ENCODE data around the gene KRTAP1-3.
"Not testable (repeated sequence)": the region's sequence is repeated elsewhere in the genome, so short reads cannot be mapped to it uniquely, and the experiment has no call there.

Gene KRTAP1-3

DNA sequence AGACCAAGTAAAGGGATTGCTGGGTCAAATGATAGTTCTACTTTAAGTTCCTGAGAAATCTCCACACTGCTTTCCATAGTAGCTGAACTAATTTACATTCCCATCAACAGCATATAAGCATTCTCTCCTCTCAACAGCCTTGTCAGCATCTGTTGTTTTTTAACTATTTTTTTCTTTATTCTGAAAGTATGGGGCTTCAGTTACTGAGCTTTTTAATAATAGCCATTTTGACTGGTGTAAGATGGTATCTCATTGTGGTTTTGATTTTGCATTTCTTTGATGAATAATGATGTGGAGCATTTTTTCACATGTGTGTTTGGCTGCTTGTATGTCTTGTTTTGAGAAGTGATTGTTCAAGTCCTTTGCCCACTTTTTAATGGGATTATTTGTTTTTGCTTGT, 17.9 kb upstream of the KRTAP1-3 start:
- no peak for DNase-seq

- no peak for DNase-seq
Observed at GRCh38 chr17:41049110-41049509, 14.4 kb upstream of the KRTAP1-3 start.

DNA sequence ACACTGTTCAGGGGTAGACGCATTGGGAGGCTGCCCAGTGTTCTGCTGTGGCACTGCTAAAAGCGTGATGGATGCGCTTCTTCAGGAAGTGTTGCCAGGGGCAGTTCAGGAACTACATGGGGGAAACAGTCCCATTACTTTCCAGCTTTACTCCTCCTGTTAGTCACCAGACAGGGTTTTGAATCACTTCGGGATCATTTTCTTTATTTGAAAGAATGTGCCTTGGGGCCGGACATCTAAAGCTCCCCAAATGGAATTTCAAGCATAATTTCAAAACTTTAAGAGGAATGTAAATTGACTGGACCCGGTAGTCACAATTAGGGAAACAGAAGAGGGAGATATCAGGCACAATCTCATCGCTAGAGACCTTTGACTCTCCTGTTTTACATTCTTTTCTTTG, 13.8 kb upstream of the KRTAP1-3 start:
- DNase-seq = no peak

GRCh38 chr17:41046735-41047465, 12.2 kb upstream of the KRTAP1-3 start, which contains the start of gene KRTAP2-1:
TSS of gene KRTAP2-1 (minus strand) at chr17:41047316. CDS start at chr17:41047267, 49 bp downstream.
- DNase-seq = not testable (repeated sequence)

DNA sequence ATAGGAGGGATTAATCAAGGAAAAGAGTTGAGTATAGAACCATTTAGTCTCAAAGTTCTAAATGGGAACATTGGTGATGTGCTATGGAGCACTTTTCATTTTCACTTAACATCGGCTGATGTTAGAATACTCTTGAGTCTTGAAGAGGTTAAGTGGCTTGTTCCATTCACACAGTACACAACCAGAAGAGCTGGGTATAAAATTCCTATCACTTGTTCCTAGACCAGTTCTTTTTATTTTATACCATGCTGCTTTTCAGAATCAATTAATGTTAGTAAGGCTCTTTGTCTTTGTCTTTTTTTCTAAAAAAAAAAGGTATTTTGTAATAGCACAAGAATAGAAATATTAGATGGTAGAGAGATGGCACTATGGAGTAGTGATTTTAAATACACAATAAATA, 8.3 kb upstream of the KRTAP1-3 start:
- no peak for DNase-seq

DNA sequence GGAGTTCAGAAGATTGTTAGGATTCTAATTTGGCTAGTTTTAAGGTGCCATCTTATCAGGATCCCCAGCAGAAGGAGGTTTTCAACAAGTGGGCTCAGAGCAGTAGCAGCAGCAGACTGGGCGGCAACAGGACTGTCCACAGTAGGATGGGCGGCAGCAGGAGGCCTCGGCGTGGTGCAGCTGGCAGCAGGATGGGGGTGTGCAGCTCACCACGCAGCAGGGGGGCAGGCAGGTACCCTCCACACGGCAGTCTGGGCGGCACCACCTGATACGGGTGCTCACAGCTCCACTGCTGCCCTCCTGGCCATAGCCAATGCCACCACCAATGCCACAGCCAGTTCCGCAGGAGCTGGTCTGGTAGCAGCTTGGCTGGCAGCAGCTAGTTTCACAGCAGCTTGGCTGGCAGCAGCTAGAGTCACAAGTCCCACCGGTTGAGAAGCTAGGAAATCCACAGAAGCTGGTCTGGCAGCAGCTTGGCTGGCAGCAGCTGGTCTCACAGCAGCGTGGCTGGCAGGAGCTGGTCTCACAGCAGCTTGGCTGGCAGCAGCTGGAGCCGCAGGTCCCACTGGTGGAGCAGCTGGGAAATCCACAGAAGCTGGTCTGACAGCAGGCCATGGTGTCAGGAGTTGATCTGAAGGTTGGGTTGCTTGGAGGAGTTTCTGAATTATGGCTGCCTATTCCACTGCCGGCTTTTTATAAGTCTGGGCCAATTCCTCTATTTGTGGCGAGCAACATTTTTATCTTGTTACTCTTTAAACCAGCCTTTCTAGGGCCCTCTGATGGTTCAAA, 6.3 kb upstream of the KRTAP1-3 start, which contains the start of gene KRTAP1-1:
KRTAP1-1 (minus strand) TSS at position 668 of the 789 bp plus-strand sequence; CDS start at position 615, 53 bp downstream.
- not testable (repeated sequence) for DNase-seq

- no peak for DNase-seq
Observed at GRCh38 chr17:41037853-41038350, 3.2 kb upstream of the KRTAP1-3 start.

DNA sequence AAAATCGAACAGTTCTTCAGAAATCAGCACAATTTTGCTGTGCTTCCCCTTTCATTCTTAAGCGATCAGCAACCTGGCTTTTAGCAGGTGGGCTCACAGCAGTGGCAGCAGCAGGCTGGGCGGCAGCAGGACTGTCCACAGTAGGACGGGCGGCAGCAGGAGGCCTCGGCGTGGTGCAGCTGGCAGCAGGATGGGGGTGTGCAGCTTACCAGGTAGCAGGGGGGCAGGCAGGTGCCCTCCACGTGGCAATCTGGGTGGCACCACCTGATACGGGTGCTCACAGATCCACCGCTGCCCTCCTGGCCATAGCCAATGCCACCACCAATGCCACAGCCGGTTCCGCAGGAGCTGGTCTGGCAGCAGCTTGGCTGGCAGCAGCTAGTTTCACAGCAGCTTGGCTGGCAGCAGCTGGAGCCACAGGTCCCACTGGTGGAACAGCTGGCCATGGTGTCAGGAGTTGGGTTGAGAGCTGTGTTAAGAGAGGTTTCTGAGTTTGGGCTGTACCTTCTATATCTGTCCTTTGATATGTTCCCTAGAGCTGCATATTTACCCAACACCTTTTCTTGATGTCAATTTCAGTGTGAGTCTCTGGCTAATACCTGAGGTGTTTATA, 4.9 kb downstream of the KRTAP1-3 start, which contains the start of gene KRTAP1-4:
KRTAP1-4 (minus strand) TSS at position 563 of the 613 bp plus-strand sequence; CDS start at position 446, 117 bp downstream.
- DNase-seq = no peak

- DNase-seq = no peak
Observed at GRCh38 chr17:41026715-41027471, 7.8 kb downstream of the KRTAP1-3 start, which contains the start of gene KRTAP1-5. TSS of gene KRTAP1-5 (minus strand) at chr17:41027208. CDS start at chr17:41027155, 53 bp downstream.

GRCh38 chr17:41024697-41025096, 10.0 kb downstream of the KRTAP1-3 start:
- no peak for DNase-seq

DNA sequence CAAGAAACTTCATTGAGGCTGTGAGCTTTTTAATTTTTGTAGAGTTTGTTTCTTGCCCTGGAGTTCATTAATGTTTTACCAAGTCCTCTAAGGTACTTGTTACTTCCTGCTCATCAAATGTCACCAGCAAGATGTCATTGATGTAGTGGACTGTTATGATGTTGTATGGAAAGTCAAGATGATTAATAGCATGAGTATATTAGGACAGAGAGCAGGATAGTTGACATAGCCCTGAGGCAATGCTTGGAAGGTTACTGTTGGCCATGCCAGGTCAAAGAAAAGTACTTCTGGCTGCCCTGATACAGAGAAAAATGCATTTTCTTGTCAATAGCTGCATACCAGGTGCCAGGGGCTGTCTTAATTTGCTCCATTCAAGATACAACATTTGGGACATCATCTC, 14.3 kb downstream of the KRTAP1-3 start:
- DNase-seq = no peak

- no peak for DNase-seq
Observed at GRCh38 chr17:41019415-41019814, 15.3 kb downstream of the KRTAP1-3 start.

DNA sequence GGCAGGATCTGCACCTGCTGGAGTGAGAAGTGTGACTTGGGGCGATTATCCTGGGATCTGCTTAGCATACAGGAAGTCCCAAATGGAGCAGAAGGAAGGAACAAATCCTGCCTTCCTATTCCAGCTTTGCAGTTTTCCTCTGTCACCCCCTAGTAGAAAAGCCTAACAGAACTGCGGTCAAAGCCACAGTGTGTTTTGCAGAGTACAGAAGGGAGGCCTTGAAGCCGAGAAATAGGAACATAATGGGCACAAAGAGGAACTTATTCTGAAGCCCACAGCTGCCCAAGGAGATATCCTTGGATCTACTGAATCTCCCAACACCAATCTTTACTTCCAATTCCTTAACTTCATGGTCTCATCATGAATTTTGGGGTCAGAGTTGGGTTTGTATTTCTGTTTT, 16.1 kb downstream of the KRTAP1-3 start:
- DNase-seq = no peak

DNA sequence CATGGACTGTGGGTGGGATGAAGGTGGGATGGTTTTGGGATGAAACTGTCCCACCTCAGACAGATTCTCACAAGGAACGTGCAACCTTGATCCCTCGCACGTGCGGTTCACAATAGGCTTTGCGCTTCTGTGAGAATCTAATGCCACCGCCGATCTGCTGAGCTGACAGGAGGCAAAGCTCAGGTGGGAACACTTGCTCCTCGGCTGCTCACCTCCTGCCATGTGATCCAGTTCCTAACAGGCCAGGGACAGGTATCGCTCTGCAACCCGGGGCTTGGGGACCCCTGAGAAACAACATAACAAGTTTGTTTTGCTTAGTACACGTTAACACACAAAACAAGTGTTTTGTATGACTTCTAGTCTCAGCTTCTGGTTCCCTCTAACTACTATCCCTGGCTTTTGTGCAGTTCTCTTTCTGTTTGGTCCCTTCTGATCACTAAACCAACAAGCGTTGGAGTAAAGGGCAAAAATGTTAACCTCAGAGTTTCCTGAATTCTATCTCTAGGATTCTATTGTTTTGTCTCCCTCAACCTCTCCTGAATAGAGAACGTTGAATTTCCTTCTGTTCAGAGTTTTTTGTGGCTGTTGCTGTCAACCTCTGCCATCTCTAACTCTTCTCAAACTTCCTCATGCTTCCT, 18.0 kb downstream of the KRTAP1-3 start:
- no peak for DNase-seq

GRCh38 chr17:41015454-41015853, 19.2 kb downstream of the KRTAP1-3 start:
- no peak for DNase-seq

GRCh38 chr17:41013606-41014005, 21.1 kb downstream of the KRTAP1-3 start:
- no peak for DNase-seq

- DNase-seq = no peak
Observed at GRCh38 chr17:41013181-41013580, 21.5 kb downstream of the KRTAP1-3 start.

- no peak for DNase-seq
Observed at GRCh38 chr17:41012326-41013120, 22.2 kb downstream of the KRTAP1-3 start.

GRCh38 chr17:41010441-41010840, 24.2 kb downstream of the KRTAP1-3 start:
- no peak for DNase-seq

- no peak for DNase-seq
Observed at GRCh38 chr17:41009936-41010335, 24.7 kb downstream of the KRTAP1-3 start.

GRCh38 chr17:41009301-41009760, 25.3 kb downstream of the KRTAP1-3 start:
- DNase-seq = no peak
